HG02759 (cell line): ENCODE data around the gene ADAMTS2.

Source experiments
- ATAC-seq: cut with Tn5 transposase; IDR thresholded peaks from one replicate; pipeline ENCODE4 v1.9.1; 2021; ENCODE audit warnings: mild to moderate bottlenecking, moderate library complexity; ENCODE audit not compliant: unreplicated experiment

The ADAMTS2 gene

DNA sequence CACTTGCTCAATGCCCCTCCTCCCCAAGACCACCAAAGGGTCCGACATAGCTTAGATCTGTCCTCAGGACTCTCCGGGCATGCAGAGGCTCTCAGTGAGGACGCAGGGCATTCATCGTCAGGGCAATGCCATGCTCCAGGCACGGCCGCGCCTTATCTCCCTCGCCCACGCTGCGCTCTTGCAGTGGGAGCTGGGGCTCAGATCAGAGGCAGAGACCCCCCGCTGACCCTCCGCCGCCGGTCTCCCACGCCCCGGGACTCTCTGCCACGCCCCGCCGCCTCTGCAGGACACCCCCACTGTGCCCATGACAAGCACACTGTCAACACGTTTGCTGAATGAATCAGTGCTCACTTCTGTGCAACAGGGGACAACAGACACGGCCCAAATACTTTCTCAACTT lies 140.7 kb downstream of the ADAMTS2 start:
- no peak for ATAC-seq

- ATAC-seq, result no peak
Observed at GRCh38 chr5:179203248-179203647, 142.0 kb downstream of the ADAMTS2 start.

DNA sequence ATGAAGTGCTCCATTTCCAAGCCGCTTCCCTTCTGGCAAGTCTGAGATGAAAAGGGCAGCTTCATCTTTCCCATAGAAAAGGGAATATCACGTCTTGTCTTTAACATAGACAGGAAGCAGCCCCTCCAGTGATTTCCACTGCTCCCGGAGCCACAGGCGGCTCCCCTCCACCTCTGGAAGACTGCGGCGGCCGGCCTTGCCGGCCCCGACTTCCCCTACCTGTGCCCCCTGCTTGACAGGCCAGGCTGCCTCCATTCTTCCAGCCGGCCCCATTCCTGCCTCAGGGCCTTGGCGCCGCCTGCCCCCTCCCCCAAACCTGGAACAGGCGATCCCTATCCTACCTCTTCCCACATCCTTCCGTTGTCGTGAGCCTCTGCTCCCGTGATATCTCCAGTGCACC lies 143.3 kb downstream of the ADAMTS2 start:
- ATAC-seq, result no peak

- no peak for ATAC-seq
Observed at GRCh38 chr5:179199246-179199645, 146.0 kb downstream of the ADAMTS2 start.

GRCh38 chr5:179198825-179199224 lies 146.4 kb downstream of the ADAMTS2 start:
- ATAC-seq, result no peak

DNA sequence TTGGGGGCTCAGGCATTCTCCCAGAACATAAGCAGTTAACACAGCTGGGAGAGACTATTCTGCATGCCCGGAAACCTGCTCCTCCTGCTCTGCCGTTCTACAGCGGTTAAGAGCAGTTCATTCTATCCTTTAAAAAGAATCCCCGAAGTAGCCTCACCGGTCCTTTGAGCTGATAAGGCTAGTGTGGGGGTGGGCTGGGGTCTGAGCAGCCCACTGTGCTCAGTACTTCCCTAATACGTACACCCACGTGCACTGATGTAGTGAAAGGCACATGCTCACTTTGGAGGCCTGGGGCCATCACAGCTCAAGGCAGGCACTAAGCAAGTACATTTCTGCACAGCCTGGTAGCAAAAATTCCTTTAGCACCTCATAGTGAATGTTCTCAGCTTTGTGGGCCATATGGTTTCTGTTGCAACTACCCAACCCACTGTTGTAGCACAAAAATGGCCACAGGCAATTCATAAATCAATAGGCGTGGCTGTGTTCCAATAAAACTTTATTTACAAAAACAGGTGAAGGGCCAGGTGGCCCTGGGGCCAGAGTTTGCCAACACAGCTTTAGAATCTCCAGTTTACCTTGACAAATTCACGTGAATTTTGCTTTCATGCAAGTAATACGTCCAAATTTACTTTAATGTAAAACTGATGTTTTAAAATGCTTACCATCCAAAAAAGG lies 148.7 kb downstream of the ADAMTS2 start:
- no peak for ATAC-seq

GRCh38 chr5:179195561-179196404 lies 149.5 kb downstream of the ADAMTS2 start:
- no peak for ATAC-seq

DNA sequence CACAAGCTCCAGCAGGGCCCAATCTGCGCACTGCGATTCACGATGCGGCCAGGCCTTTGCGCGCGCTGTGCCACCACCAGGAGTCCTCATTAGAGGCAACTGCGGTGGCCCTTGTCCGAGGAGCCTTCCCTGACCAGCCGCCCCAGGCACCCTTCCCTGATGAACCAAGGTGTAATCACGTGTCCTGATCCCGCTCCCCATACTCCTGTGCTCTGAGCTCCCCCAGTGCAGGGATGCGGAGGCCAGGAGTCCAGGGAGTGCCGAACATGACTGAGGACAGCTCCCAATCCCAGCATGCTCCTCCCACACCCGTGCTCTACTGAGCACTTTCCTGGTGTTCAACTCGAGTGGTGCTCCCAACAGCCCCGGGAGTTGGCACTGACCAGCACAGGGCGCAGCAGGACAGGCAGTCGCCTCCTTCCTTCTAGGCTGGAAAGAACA lies 150.3 kb downstream of the ADAMTS2 start:
- ATAC-seq, result no peak

DNA sequence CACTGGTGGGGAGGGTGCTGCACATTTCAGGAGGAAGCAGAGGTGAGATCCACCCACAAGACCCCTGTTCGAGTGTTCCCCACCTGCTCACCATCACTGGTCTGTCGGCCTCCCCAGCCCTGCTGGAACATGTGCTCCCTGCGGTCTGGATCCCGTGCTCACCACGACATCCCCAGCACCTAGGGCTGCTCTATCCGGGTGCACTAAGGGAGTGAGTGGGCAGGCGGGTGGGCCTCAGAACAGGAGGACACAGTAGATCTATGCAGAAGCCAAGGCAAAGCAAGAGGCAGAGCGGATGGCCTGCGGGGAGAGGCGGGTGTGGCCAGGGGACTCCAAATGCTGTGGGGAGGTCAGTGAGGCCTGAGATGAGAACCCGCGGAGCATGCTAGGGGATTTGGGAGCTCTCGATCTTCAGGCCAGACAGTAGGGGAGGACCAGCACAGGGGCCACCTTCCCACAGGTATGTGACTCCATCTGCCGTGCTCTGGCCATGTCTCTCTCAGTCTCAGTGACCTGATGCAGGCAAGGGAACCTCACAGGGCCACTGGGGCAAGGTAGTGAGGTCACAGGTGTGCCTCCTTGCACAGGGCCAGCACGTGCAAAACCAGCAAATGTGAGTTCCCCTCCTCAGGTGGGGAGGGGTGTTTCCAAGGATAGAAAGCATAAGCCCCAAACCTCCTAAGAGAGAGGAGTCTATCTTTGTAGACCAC lies 150.9 kb downstream of the ADAMTS2 start:
- no peak for ATAC-seq

- ATAC-seq, result no peak
Observed at GRCh38 chr5:179193746-179194145, 151.5 kb downstream of the ADAMTS2 start.

DNA sequence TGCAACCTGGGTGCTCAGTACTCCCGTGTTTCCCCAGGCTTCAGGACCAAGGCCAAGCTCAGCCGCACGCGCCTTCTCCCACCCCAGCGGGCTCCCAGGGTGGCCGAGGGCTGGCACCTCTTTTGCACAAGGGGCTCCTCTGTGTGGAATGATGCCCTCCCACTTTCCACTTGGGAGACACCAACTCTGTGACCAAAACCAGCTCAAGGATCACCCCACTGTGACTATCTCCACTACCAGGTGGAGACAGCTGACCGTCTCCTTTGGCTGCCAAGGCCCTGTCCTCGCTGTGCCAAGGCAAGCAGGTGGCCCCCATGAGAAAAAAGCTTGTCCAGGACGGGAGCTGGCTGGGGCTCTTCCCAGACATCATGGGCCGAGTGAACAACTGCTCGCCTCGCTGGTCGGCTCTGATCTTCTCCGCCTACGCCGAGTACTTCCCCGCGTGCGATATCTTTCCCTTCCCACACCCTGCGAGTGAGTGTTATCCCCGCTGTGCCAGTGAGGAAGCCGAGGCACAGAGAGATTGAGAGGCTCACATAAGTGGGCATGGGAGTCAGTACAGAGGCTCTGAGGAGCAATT lies 152.3 kb downstream of the ADAMTS2 start:
- ATAC-seq, result no peak

- no peak for ATAC-seq
Observed at GRCh38 chr5:179192185-179192890, 152.9 kb downstream of the ADAMTS2 start.

DNA sequence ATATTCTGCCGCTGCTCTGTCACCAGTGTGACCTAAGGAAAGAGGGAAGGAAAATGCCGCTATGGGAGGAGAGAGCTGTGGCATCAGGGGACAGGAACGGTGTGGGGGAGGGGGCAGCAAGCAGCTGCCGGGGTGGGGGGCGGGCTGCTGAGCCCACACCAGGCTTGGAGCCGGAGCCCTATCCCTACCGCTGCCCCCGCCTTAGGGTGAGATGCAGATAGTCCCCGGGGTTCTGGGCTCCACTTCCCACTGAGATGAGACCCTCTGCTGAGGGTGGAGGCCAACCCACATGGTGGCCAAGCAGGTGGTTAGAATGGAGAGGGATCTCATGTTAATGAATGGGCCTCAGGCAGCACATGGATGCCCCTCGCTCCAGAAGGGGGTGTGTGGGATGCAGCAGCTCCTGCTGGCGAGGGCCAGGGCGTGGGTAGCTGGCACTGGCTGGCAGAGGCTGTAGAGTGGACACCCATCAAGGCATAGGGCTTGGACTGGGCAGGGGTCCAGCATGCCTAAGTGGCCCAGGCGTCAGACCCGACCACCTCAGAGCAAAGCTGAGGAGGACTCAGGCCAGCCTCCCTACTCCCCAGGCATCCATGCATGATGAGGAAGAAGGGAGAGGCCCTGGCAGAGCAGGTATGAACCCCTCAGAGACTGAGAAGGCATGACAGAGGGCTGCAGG lies 153.6 kb downstream of the ADAMTS2 start:
- ATAC-seq, result no peak

DNA sequence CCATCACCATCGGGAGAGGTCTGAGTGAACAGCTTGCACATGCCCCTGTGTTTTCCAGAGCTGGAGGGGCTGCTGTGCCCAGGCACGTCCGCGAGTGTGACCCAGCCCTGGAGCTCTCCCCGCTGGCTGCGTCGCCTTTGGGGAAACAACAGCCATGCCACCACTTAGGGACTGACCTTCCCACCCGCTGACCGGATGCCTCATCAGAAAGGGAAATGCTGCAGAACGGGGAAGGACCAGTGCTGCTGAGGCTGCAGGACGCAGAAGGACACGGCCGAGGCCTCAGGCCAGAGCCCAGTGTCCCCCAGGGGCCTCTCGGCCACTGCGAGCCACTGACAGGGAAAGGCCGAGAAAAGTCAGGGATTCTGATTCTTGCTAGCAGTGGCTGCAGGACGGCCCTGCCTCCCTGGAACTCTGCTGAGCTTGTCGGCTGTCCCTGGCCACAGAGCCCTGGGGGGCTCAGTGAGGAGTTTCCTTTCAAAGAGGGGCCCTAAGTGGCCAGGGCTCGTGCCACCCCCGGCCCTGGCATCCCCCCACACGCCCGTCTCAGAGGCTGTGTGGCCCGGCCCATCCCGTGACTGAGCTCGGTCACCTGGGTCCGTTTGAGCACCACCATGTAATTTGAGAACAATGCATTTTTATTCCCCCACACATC lies 154.3 kb downstream of the ADAMTS2 start:
- ATAC-seq, result no peak

DNA sequence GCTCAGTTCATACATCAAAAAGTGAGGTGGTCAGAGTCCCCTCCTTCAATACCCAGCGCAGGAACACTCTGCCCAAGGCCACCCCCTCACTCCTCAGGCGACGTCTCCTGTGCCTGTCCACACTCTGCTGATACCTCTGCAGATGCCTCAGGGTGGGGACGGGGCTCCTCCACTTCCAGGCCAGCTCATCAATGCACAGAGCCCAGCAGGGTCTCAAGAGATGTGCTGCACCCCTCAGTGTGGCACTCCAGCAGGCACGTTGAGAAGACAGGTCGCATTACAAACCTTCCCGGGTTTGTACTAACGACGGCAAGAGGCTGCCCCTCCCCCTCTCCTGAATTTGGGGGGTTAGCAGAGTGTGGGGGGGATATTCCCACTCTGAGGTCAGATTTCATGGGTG lies 156.6 kb downstream of the ADAMTS2 start:
- ATAC-seq, result no peak

- no peak for ATAC-seq
Observed at GRCh38 chr5:179187681-179188575, 157.3 kb downstream of the ADAMTS2 start.

DNA sequence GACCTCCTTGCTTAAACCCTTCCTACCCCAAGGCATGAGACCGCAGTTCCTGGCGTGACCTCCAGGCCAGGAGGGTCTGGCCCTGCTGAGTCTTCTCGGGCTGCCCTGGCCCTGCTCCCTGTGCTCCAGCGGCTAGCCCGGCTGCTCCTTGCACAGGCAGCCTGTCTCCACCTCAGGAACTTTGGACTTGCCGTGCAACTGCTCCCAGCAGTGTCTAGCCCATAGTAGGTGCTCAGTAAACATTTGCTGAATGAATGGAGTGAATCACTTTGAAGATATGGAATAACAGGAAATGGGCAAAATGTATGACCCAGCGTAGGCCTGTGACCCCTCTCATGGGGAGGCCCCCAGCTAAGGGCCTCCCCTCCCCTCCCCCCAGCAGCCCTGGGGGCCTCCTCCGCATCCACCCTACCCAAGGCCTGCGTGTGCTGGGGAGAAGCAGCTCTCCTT lies 158.0 kb downstream of the ADAMTS2 start:
- ATAC-seq, result no peak

DNA sequence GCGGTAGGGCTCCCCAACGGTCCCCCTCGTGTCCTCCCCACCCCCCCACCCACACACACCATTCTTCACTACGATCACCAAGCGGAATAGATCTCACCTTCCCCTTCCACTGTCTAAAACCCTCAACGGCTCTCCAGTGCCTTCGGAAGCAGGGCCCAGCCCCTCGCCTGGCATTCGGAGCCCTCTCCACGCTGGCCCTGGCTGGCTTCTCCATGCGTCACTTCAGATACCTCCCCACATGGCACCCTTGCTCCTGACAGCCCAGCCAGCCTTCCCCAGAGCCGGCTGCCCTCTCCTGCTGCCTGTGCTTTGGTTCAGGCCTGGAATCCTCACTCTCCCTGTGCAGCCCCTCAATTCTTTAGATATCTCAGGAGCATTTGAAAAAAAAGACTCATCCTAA lies 158.5 kb downstream of the ADAMTS2 start:
- ATAC-seq, result no peak
